KG1 (cell line): Measurements from ENCODE around the gene RGCC.
"Not testable (repeated sequence)": the region's sequence is repeated elsewhere in the genome, so short reads cannot be mapped to it uniquely, and the experiment has no call there.

ENCODE experiments used
- DNase-seq: peaks from one replicate; lab custom pipeline; 2025; lab: John Stamatoyannopoulos, UW

Gene RGCC

GRCh38 chr13:41490371-41491015 is 33.1 kb downstream of the RGCC start:
- no peak for DNase-seq

GRCh38 chr13:41491436-41491835 is 34.1 kb downstream of the RGCC start:
- DNase-seq = peak; percentile 49

GRCh38 chr13:41492432-41493260 is 35.3 kb downstream of the RGCC start:
- peak; percentile 51 for DNase-seq

GRCh38 chr13:41494202-41494601 is 36.9 kb downstream of the RGCC start:
- DNase-seq = no peak

- no peak for DNase-seq
Observed at GRCh38 chr13:41495044-41495443, 37.7 kb downstream of the RGCC start.

- no peak for DNase-seq
Observed at GRCh38 chr13:41496420-41497234, 39.3 kb downstream of the RGCC start.

GRCh38 chr13:41497436-41497835 is 40.1 kb downstream of the RGCC start:
- no peak for DNase-seq

GRCh38 chr13:41499452-41499851 is 42.1 kb downstream of the RGCC start:
- no peak for DNase-seq

- DNase-seq = no peak
Observed at GRCh38 chr13:41500511-41500910, 43.2 kb downstream of the RGCC start.

- DNase-seq = no peak
Observed at GRCh38 chr13:41501281-41501680, 43.9 kb downstream of the RGCC start.

- DNase-seq = no peak
Observed at GRCh38 chr13:41502031-41502430, 44.7 kb downstream of the RGCC start.

GRCh38 chr13:41502673-41503072 is 45.3 kb downstream of the RGCC start:
- DNase-seq = no peak

- DNase-seq = no peak
Observed at GRCh38 chr13:41503356-41503755, 46.0 kb downstream of the RGCC start.

- DNase-seq = not testable (repeated sequence)
Observed at GRCh38 chr13:41504657-41505056, 47.3 kb downstream of the RGCC start.

GRCh38 chr13:41505209-41505835 is 48.0 kb downstream of the RGCC start:
- no peak for DNase-seq

GRCh38 chr13:41506312-41506711 is 49.0 kb downstream of the RGCC start:
- no peak for DNase-seq

GRCh38 chr13:41509971-41510370 is 52.6 kb downstream of the RGCC start:
- DNase-seq = no peak

GRCh38 chr13:41511827-41512226 is 54.5 kb downstream of the RGCC start:
- DNase-seq = no peak

GRCh38 chr13:41512441-41512840 is 55.1 kb downstream of the RGCC start:
- no peak for DNase-seq

- DNase-seq = no peak
Observed at GRCh38 chr13:41513600-41513999, 56.2 kb downstream of the RGCC start.

GRCh38 chr13:41514853-41515395 is 57.6 kb downstream of the RGCC start:
- DNase-seq = no peak
